CD4-positive, alpha-beta T cell treated with Interleukin-15 for 4 hours (primary cell): Measurements from ENCODE around the gene SKIDA1.

Experiments
- DNase-seq: peaks from one replicate; pipeline ENCODE4 v3.0.0-alpha.2; 2020; ENCODE audit warnings: low spot score

The SKIDA1 gene

GRCh38 chr10:21501731-21502347 lies 23.6 kb downstream of the SKIDA1 start:
- DNase-seq = no peak

- no peak for DNase-seq
Observed at GRCh38 chr10:21501091-21501490, 24.4 kb downstream of the SKIDA1 start.

GRCh38 chr10:21500578-21500910 lies 24.9 kb downstream of the SKIDA1 start:
- DNase-seq = no peak

GRCh38 chr10:21499701-21500577 lies 25.5 kb downstream of the SKIDA1 start:
- no peak for DNase-seq

- no peak for DNase-seq
Observed at GRCh38 chr10:21498986-21499385, 26.5 kb downstream of the SKIDA1 start.

GRCh38 chr10:21498377-21498776 lies 27.1 kb downstream of the SKIDA1 start:
- no peak for DNase-seq

GRCh38 chr10:21497177-21497807 lies 28.2 kb downstream of the SKIDA1 start:
- no peak for DNase-seq

GRCh38 chr10:21496343-21497176 lies 28.9 kb downstream of the SKIDA1 start:
- DNase-seq = peak; percentile 50

GRCh38 chr10:21495752-21496342 lies 29.6 kb downstream of the SKIDA1 start:
- peak; percentile 87 for DNase-seq

- no peak for DNase-seq
Observed at GRCh38 chr10:21495002-21495751, 30.3 kb downstream of the SKIDA1 start.

- DNase-seq = no peak
Observed at GRCh38 chr10:21494191-21495001, 31.1 kb downstream of the SKIDA1 start.

- DNase-seq = no peak
Observed at GRCh38 chr10:21493784-21494183, 31.7 kb downstream of the SKIDA1 start.

- no peak for DNase-seq
Observed at GRCh38 chr10:21492421-21492820, 33.1 kb downstream of the SKIDA1 start.

GRCh38 chr10:21490711-21491105 lies 34.8 kb downstream of the SKIDA1 start:
- DNase-seq = no peak

GRCh38 chr10:21490028-21490710 lies 35.3 kb downstream of the SKIDA1 start:
- no peak for DNase-seq

- DNase-seq = no peak
Observed at GRCh38 chr10:21488957-21489446, 36.5 kb downstream of the SKIDA1 start.

- DNase-seq = no peak
Observed at GRCh38 chr10:21488246-21488956, 37.1 kb downstream of the SKIDA1 start.

- no peak for DNase-seq
Observed at GRCh38 chr10:21487416-21488180, 37.9 kb downstream of the SKIDA1 start.
